Activated T-helper 2 cell treated with anti-CD3 and anti-CD28 coated beads, Interferon-gamma antibody, Interleukin-2, Interleukin-4, amounts not matched to agents 10 μg/mL and 5 μg/mL and 100 μg/mL, durations not matched to agents 14 hours and 24 hours and 36 hours (primary cell): ENCODE results near the gene SH2D2A. TPM values are rescaled to one million over a fixed set of nuclear protein-coding genes. Genes with fewer than 3 reads are reported as not detected.

Experiments used
- DNase-seq: peaks from one replicate; pipeline ENCODE4 v3.0.0; 2021; ENCODE audit warnings: low spot score
- H3K27ac Mint-ChIP-seq: one replicate; pipeline ENCODE4 v1.8.0; 2021; ENCODE audit warnings: mixed read lengths
- H3K27me3 Mint-ChIP-seq: one replicate; pipeline ENCODE4 v1.8.0; 2021; ENCODE audit warnings: low read depth, mixed read lengths
- H3K36me3 Mint-ChIP-seq: one replicate; pipeline ENCODE4 v1.8.0; 2021; ENCODE audit warnings: low read depth, mixed read lengths
- H3K4me1 Mint-ChIP-seq: one replicate; pipeline ENCODE4 v1.8.0; 2021; ENCODE audit warnings: low read depth, mixed read lengths
- H3K4me3 Mint-ChIP-seq: one replicate; pipeline ENCODE4 v1.8.0; 2021; ENCODE audit warnings: low read depth, mild to moderate bottlenecking, moderate library complexity, mixed read lengths
- H3K9me3 Mint-ChIP-seq: one replicate; pipeline ENCODE4 v1.8.0; 2021; ENCODE audit warnings: mixed read lengths
- intact Hi-C: fragments of 100-400 bp; cut with micrococcal nuclease; formaldehyde crosslinking; loops from one replicate; pipeline ENCODE4 v1.15.1; 2023
- total RNA-seq: library from RNA; stranded (reverse); gene quantifications from 2 replicates; pipeline ENCODE4 v1.2.3, GENCODE V29; 2022

The SH2D2A gene
- total RNA-seq, 1 donor from 2014 or later, result 474 TPM

DNA sequence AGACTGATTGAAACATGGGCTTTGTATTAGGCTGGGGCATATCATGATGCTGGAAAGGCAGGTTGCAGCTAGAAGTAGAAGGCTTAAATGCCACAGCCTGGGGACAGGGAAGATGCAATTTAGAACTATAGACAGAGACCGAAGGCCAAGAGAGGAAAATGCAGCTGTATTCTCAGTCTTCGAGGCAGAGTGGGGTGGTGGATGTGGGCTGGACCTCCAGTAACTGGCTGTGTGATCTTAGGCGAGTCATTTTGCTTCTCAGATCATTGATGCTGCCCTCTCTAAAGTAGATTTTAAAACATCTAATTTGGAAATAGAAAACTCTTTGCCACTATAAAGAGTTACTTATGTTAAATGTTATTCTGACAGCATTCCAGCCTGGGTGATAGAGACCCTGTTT is 17.7 kb upstream of the SH2D2A start:
- Mint-ChIP-seq H3K27me3 (no peaks in the 10 kb centered on the region), H3K4me3 (peak overlapping the region; percentile 10), H3K36me3 (no peaks in the 10 kb centered on the region), H3K9me3 (no peaks in the 10 kb centered on the region), H3K4me1 (peaks cover 52% of the 10 kb centered on the region), H3K27ac (peak overlapping the region; percentile 50)
- DNase-seq, result no peak
- intact Hi-C loops, result loop anchor here (2.0 kb wide), 1 partner anchor 14 kb away; no protein-coding TSS in a partner anchor

- DNase-seq, result no peak
- Mint-ChIP-seq H3K4me3 (no peak overlapping the region), H3K9me3 (no peaks in the 10 kb centered on the region), H3K4me1 (peaks cover 51% of the 10 kb centered on the region), H3K27ac (peak overlapping the region; percentile 50), H3K27me3 (peaks cover 3% of the 10 kb centered on the region), H3K36me3 (no peaks in the 10 kb centered on the region)
- intact Hi-C loops, result loop anchor here (2.0 kb wide), 1 partner anchor 15 kb away; no protein-coding TSS in a partner anchor
Observed at GRCh38 chr1:156833603-156834002, 17.0 kb upstream of the SH2D2A start.

DNA sequence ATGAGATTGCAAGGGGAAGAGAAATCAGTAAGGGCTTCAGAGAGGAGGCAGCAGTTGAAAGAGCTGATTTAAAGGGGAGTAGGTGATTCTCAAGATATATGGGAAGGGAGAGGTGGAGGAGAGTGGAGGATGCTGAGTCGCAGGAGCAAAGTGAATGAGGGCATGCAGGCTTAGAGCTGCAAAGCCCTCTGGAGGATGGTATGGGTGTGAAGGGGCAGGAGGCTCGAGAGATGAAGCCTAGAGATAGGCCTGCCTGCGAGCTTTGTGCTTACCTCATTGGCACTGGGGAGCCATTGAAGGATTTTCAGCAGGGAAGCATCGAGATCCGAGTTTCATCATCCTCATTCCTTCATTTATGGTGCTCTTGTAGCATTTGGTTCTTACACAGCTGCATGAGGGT is 15.8 kb upstream of the SH2D2A start:
- H3K27ac Mint-ChIP-seq, result peak overlapping the region; percentile 1
- DNase-seq, result no peak
- peaks cover 3% of the 10 kb centered on the region for H3K27me3 Mint-ChIP-seq

DNA sequence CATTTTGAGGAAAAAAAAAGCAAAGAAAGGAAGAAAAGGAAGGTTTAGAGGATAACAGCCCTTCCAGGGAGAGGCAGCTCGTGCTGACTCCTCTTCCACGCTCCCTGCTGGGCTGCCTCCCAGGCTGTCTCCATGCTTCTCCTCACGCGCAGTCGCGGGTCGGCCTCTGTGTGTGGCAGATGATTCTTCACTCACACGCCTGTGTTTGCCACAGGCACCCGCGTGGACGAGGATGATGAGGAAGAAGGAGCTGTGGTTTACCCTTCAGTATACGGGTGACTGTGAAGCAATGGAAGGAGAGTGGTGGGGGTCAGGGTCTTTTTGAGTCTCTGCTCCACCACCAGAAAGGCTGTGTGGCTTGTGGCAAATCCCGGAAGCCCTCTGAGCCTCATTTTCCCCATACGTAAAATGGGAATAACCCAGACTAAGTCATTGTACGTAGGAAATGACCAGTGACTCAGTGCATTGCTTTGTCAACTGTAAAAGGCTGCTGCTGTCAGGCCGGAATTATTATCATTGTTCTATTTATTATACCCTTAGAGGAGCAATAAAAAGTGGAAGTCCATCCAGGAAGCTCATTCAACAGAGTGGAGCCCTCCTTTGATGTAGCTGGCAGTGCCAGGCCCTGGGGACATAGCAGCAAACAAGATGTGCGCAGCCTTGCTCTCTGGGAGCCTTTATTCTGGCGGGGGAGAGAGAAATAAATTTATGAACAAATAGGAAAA is 11.9 kb upstream of the SH2D2A start:
- intact Hi-C loops, result no loop called here
- Mint-ChIP-seq H3K9me3 (no peaks in the 10 kb centered on the region), H3K4me3 (no peak overlapping the region)

More for the DNA sequence above, 15.8 kb upstream of the SH2D2A start:
- H3K4me3 Mint-ChIP-seq, result no peak overlapping the region
- H3K9me3 Mint-ChIP-seq, result no peaks in the 10 kb centered on the region
- peaks cover 49% of the 10 kb centered on the region for H3K4me1 Mint-ChIP-seq
- intact Hi-C loops, result no loop called here
- H3K36me3 Mint-ChIP-seq, result no peaks in the 10 kb centered on the region

DNA sequence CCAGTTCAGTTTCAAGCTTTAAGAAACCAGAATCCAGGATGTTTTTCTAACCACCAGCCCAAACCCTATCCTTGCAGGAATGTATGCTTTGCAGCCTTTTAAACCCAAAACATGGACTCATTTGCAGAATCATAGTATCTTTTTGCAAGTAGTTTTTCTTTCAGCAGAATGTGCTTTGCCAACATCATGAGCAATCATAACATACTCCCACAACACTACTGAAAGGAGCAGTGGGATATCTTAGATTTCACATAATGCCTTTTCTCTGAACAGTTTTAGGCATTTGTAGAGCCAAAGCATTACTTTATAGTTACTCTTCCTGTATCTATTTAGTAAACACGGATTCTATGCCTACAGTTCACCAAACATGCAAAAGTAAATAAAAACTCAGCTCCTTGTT is 10.0 kb upstream of the SH2D2A start:
- Mint-ChIP-seq H3K36me3 (no peaks in the 10 kb centered on the region), H3K27me3 (peaks cover 3% of the 10 kb centered on the region), H3K27ac (no peak overlapping the region), H3K4me3 (no peak overlapping the region), H3K9me3 (peaks cover 3% of the 10 kb centered on the region), H3K4me1 (peaks cover 26% of the 10 kb centered on the region)
- DNase-seq, result no peak
- intact Hi-C loops, result no loop called here

More for the DNA sequence above, 11.9 kb upstream of the SH2D2A start:
- Mint-ChIP-seq H3K36me3 (no peaks in the 10 kb centered on the region), H3K27me3 (peaks cover 3% of the 10 kb centered on the region), H3K4me1 (peaks cover 15% of the 10 kb centered on the region), H3K27ac (no peak overlapping the region)
- DNase-seq, result no peak

DNA sequence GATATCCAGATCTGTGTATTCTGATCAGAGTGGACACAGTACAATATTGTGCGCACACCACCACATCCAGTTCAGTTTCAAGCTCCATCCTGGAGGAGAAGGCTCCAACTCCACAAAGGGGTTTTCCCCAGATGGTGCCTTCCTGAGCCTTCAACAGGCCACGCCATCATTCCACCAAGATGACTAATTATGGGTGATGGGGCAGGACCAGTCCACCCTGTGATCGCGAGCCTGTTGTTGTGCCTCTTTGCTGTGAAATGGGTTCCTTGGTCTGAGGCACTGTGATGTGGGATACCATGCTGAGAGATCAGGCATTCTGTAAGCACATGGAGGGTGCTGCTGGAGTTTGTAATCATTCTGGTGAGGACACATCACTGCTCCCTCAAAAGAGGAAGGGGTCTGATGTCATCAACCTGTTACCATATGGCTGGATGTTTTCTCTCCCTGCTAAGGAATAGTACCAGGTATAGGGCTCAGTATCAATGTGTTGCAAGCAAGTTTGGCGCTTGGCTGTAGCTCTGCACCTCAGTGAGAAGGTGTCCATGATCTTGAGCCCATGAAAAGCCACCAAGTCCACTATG is 6.7 kb upstream of the SH2D2A start:
- peaks cover 4% of the 10 kb centered on the region for H3K36me3 Mint-ChIP-seq
- no peaks in the 10 kb centered on the region for H3K27me3 Mint-ChIP-seq
- no peak overlapping the region for H3K4me3 Mint-ChIP-seq
- intact Hi-C loops, result no loop called here
- peaks cover 15% of the 10 kb centered on the region for H3K9me3 Mint-ChIP-seq
- no peak for DNase-seq
- H3K4me1 Mint-ChIP-seq, result peaks cover 40% of the 10 kb centered on the region
- H3K27ac Mint-ChIP-seq, result peak overlapping the region; percentile 88

DNA sequence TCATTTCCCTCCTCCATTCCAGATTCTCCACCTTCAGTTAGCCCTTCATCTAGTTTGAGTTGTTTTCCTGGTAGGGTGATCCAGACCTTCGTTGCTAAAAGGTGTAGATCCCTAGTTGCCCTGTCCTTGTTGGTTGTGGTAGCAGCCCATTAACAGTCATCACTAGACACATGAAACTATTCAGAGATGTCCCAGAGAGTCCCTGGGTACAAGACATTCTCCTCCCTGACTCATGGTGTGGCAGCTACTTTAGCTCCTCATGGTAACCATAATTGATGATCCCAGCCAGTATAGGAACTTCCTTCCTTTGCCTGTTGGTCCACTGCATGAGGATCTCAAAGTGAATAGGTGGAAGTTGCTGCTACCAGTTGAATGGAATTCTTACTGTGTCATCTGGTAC is 6.0 kb upstream of the SH2D2A start:
- DNase-seq, result no peak
- H3K4me1 Mint-ChIP-seq, result peaks cover 42% of the 10 kb centered on the region
- no peaks in the 10 kb centered on the region for H3K27me3 Mint-ChIP-seq
- H3K36me3 Mint-ChIP-seq, result peaks cover 4% of the 10 kb centered on the region
- intact Hi-C loops, result no loop called here
- no peak overlapping the region for H3K4me3 Mint-ChIP-seq
- H3K9me3 Mint-ChIP-seq, result peaks cover 15% of the 10 kb centered on the region
- H3K27ac Mint-ChIP-seq, result peak overlapping the region; percentile 88

- intact Hi-C loops, result no loop called here
- no peak for DNase-seq
- Mint-ChIP-seq H3K36me3 (peaks cover 4% of the 10 kb centered on the region), H3K4me3 (peak overlapping the region; percentile 9), H3K27ac (peak overlapping the region; percentile 67), H3K27me3 (no peaks in the 10 kb centered on the region), H3K9me3 (peaks cover 15% of the 10 kb centered on the region), H3K4me1 (peaks cover 45% of the 10 kb centered on the region)
Observed at GRCh38 chr1:156821801-156822200, 5.2 kb upstream of the SH2D2A start.

- Mint-ChIP-seq H3K4me1 (peaks cover 48% of the 10 kb centered on the region), H3K4me3 (peak overlapping the region; percentile 88), H3K9me3 (peaks cover 6% of the 10 kb centered on the region), H3K36me3 (peaks cover 61% of the 10 kb centered on the region), H3K27me3 (no peaks in the 10 kb centered on the region), H3K27ac (peak overlapping the region; percentile 100)
- DNase-seq, result no peak
- intact Hi-C loops, result loop anchor here (1.0 to 2.0 kb wide), 4 partner anchors 20 to 87 kb away; partner anchors contain the start of genes ISG20L2, METTL25B and PRCC
Observed at GRCh38 chr1:156815961-156816422, 656 bp downstream of the SH2D2A start.

DNA sequence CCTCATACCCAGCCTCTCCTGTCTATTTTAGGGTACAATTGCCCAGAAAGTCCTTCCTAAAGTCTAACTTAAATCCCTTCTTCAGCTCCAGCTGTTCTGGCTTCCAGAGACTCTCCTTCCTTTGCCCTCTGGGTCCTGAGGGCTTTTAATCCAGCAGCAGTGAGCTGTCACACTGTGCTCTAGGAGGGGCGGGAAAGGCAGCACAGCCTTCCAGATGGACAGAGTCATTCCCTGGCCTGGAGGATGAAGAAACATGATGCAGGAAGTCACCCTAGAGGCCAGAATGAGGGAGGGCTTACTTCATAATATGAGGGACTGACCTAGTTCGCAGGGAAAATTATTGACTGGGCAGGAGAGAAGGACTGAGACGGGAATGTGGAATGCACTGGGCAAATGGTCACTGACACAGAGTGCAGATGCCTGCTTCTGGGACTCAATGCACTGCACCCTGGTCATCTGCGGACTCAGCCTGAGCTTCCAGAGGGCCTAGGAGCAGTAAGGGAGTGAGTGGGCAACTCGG is 1.3 kb downstream of the SH2D2A start:
- intact Hi-C loops, result no loop called here
- Mint-ChIP-seq H3K27ac (peak overlapping the region; percentile 100), H3K36me3 (peaks cover 62% of the 10 kb centered on the region), H3K4me1 (peaks cover 45% of the 10 kb centered on the region), H3K4me3 (peak overlapping the region; percentile 88), H3K9me3 (no peaks in the 10 kb centered on the region), H3K27me3 (no peaks in the 10 kb centered on the region)
- DNase-seq, result no peak

DNA sequence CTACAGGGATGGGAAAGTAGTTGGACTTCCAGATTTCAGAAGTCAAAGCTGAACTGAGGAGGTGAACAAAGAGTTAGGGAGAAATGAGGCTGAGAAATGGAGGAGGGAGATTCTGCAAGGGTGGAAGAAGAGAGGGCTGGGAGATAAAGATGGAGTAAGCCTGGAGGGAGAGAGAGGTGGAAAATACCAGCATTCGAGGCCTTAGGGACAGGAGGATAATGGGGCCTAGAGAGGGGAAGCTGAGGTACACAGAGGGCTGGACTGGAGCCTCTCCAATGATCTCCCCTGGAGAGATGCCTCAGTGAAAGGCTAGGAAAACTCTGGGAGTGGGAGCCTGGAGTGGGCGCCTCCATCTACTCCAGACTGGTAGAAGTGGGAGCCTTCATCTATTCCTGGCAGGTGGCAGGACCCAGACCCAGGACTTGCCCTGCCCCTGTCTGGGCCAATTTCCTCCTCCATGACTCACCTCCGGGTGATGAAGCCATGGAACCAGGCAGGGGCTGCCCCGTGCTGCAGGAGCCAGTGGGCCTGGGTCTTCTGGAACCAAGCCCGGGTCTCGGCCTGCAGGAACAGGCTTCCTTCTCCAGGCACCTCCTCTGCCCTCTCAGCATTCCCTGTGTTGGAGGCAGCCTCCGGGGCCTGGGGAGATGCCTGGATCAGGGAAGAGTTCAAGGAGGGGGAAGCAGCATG is 1.9 kb downstream of the SH2D2A start:
- Mint-ChIP-seq H3K27ac (peak overlapping the region; percentile 100), H3K4me1 (peaks cover 44% of the 10 kb centered on the region), H3K9me3 (no peaks in the 10 kb centered on the region), H3K36me3 (peaks cover 68% of the 10 kb centered on the region), H3K4me3 (peak overlapping the region; percentile 88), H3K27me3 (no peaks in the 10 kb centered on the region)
- DNase-seq, result no peak
- intact Hi-C loops, result no loop called here

- Mint-ChIP-seq H3K27ac (peak overlapping the region; percentile 100), H3K27me3 (no peaks in the 10 kb centered on the region), H3K36me3 (peaks cover 76% of the 10 kb centered on the region), H3K9me3 (no peaks in the 10 kb centered on the region), H3K4me1 (peaks cover 48% of the 10 kb centered on the region), H3K4me3 (peak overlapping the region; percentile 88)
- DNase-seq, result peak; percentile 64
- intact Hi-C loops, result no loop called here
Observed at GRCh38 chr1:156813750-156814570, 2.7 kb downstream of the SH2D2A start.
